Measurements from ENCODE around the gene DHX38. TPM values are rescaled to one million over a fixed set of nuclear protein-coding genes. Genes with fewer than 3 reads are reported as not detected.

Gene DHX38
- total RNA-seq, result 10 to 100 TPM; 40.8 to 85.0 (median 50.0) TPM

DNA sequence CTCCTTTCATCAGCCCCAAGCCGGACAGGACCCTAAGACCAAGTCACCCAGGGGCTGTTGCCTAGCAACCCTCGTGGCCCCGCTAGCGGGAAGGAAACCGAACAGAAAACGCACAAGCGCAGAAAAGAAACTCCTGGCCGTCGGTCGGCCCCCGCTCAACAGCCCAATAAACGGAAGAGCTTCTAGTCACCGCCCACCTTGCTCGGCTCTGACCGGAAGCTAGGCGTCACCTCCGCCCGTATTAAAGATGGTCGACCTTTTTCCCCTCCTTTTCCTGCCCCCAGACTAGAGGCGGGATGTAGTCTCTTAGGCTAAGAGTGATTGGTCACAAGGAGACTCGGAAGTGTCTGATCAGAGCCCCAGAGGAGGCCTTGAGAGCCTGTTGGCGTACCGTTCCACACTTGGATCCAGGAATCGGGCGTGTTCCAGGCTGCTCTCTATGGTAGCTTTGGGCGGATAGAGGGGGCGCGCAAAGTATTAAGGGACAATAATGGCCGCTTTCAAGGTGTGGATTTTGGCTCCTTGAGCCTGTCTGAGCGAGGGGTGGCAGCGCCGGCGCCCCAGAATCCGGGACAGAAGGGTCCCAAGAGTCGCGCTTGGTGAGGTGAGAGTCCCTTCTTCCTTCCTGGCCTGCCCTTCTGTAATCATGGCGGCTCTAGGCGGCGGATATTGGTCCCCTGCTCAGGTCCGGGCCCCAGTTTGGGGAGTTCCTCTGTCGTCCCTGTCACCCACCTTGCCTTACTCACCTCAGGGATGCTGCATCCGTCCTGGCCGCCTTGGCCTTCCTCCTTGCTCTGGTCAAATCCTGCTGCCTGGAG, at the start of gene DHX38, which contains the start of gene TXNL4B:
DHX38 (plus strand) TSS at position 400 of the 818 bp plus-strand sequence. CDS start 2,311 bp downstream, outside the sequence.
TXNL4B (minus strand) TSS at position 173 of the 818 bp plus-strand sequence. CDS start 2,871 bp downstream, outside the sequence.
- TF ChIP-seq, protein P1, sequence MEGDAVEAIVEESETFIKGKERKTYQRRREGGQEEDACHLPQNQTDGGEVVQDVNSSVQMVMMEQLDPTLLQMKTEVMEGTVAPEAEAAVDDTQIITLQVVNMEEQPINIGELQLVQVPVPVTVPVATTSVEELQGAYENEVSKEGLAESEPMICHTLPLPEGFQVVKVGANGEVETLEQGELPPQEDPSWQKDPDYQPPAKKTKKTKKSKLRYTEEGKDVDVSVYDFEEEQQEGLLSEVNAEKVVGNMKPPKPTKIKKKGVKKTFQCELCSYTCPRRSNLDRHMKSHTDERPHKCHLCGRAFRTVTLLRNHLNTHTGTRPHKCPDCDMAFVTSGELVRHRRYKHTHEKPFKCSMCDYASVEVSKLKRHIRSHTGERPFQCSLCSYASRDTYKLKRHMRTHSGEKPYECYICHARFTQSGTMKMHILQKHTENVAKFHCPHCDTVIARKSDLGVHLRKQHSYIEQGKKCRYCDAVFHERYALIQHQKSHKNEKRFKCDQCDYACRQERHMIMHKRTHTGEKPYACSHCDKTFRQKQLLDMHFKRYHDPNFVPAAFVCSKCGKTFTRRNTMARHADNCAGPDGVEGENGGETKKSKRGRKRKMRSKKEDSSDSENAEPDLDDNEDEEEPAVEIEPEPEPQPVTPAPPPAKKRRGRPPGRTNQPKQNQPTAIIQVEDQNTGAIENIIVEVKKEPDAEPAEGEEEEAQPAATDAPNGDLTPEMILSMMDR (IDR thresholded peaks at IDR 0.05; ENCODE audit: low read depth), result no peak

- TF ChIP-seq, protein P1 (IDR thresholded peaks at IDR 0.05; ENCODE audit: low read depth), result no peak
Measured at GRCh38 chr16:72044296-72044695, 49.4 kb upstream of the DHX38 start.

- TF ChIP-seq, protein P1 (IDR thresholded peaks at IDR 0.05; ENCODE audit: low read depth), result no peak
Measured at GRCh38 chr16:72044825-72045359, 48.8 kb upstream of the DHX38 start.

GRCh38 chr16:72049110-72049509, 44.5 kb upstream of the DHX38 start:
- TF ChIP-seq, protein P1 (IDR thresholded peaks at IDR 0.05; ENCODE audit: low read depth), result no peak

- TF ChIP-seq, protein P1 (IDR thresholded peaks at IDR 0.05; ENCODE audit: low read depth), result no peak
Measured at GRCh38 chr16:72050769-72051464, 42.7 kb upstream of the DHX38 start.

- TF ChIP-seq, protein P1 (IDR thresholded peaks at IDR 0.05; ENCODE audit: low read depth), result no peak
Measured at GRCh38 chr16:72051818-72052217, 41.8 kb upstream of the DHX38 start.

Measured in subcutaneous adipose tissue (tissue), 4 donors.